Activated CD8-positive, alpha-beta T cell treated with anti-CD3 and anti-CD28 coated beads, Interleukin-2, amount 10 ng/mL, durations not matched to agents 7 days and 5 days (primary cell): Measurements from ENCODE around the gene GJE1. TPM values are rescaled to one million over a fixed set of nuclear protein-coding genes. Genes with fewer than 3 reads are reported as not detected.

ENCODE experiments used
- ATAC-seq: fragments of 150-1000 bp; cut with Tn5 transposase; one replicate; pipeline ENCODE4 v1.10.0; 2021; ENCODE audit warnings: moderate library complexity
- CTCF ChIA-PET: fragments of 350-600 bp; sonication (Branson Sonifier 250); formaldehyde crosslinking; loops from one replicate; lab custom pipeline; 2021; ENCODE audit warnings: antibody characterized with exemption; lab: Charles Lee
- POLR2A ChIA-PET: fragments of 350-600 bp; sonication (Branson Sonifier 250); formaldehyde crosslinking; loops from one replicate; lab custom pipeline; 2021; ENCODE audit warnings: antibody characterized with exemption; lab: Charles Lee
- DNase-seq: peaks from one replicate; pipeline ENCODE4 v3.0.0-alpha.2; 2020
- H3K27ac Mint-ChIP-seq: one replicate; pipeline ENCODE4 v1.8.0; 2021; ENCODE audit warnings: mild to moderate bottlenecking, mixed read lengths
- H3K27me3 Mint-ChIP-seq: one replicate; pipeline ENCODE4 v1.8.0; 2021; ENCODE audit warnings: low read depth, mixed read lengths
- H3K36me3 Mint-ChIP-seq: one replicate; pipeline ENCODE4 v1.8.0; 2021; ENCODE audit warnings: low read depth, mixed read lengths
- H3K4me1 Mint-ChIP-seq: one replicate; pipeline ENCODE4 v1.8.0; 2021; ENCODE audit warnings: low read depth, mixed read lengths
- H3K4me3 Mint-ChIP-seq: one replicate; pipeline ENCODE4 v1.8.0; 2021; ENCODE audit warnings: mild to moderate bottlenecking, mixed read lengths
- H3K9me3 Mint-ChIP-seq: one replicate; pipeline ENCODE4 v1.8.0; 2022; ENCODE audit warnings: mixed read lengths; ENCODE audit not compliant: insufficient read depth
- total RNA-seq, 2 experiments: library from RNA; stranded (reverse); gene quantifications; one replicate each; pipeline ENCODE4 v1.2.3, GENCODE V29; 2021

Gene GJE1
- total RNA-seq, 2 experiments from 2014 or later, result not detected

DNA sequence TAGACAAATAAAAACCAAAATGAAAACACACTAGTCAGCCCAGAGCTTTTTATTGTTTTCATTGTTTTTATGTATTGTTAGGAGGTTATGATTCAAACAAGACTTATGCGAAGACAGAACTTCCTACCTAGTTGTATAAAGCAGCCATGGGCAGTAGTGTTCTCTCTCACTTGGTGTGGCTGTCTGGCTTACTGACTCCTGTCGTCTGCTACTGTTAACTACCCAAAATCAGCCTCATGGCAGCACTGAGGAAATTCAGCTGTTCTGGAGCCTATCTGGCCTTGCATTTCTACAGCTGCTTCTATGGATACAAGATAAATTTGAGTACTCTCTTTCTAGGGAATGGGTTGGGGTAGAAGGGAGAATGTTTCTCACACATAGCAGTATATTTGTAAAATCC, 34.8 kb downstream of the GJE1 start:
- no peaks in the 10 kb centered on the region for H3K9me3 Mint-ChIP-seq
- H3K36me3 Mint-ChIP-seq, result peaks cover 21% of the 10 kb centered on the region
- no peaks in the 10 kb centered on the region for H3K4me1 Mint-ChIP-seq
- H3K27ac Mint-ChIP-seq, result no peak overlapping the region
- ATAC-seq (no peak), DNase-seq (no peak)
- no peaks in the 10 kb centered on the region for H3K27me3 Mint-ChIP-seq
- no peak overlapping the region for H3K4me3 Mint-ChIP-seq
- ChIA-PET CTCF (interaction anchor here (2.4 kb wide), 1 partner anchor 11 kb away, joined by 6 read pairs; no protein-coding TSS in a partner anchor), POLR2A (no interaction called here)

DNA sequence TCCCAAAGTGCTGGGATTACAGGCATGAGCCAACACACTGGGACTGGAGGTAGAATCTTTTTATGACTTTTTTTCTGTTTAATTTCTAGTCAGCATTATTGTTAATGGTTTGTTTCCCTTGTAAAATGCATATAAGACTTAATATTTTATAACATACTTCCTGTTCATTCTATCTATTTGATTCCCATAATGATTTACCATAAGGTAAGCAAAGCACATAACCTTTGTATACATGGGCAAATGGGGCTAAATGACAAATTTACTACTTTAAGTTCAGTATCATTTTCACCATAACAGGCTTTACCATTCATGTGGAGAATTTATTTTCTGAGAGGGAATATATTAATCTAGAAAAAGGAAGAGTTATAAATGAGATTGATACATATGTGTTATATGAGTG, 38.6 kb downstream of the GJE1 start:
- ChIA-PET POLR2A (no interaction called here), CTCF (interaction anchor here (1.5 to 2.1 kb wide), 2 partner anchors 15 to 36 kb away, joined by 4 to 7 read pairs; no protein-coding TSS in a partner anchor)
- Mint-ChIP-seq H3K27me3 (no peaks in the 10 kb centered on the region), H3K4me3 (no peak overlapping the region), H3K4me1 (no peaks in the 10 kb centered on the region), H3K36me3 (peaks cover 55% of the 10 kb centered on the region), H3K27ac (no peak overlapping the region), H3K9me3 (no peaks in the 10 kb centered on the region)
- ATAC-seq, result no peak
- DNase-seq, result no peak

DNA sequence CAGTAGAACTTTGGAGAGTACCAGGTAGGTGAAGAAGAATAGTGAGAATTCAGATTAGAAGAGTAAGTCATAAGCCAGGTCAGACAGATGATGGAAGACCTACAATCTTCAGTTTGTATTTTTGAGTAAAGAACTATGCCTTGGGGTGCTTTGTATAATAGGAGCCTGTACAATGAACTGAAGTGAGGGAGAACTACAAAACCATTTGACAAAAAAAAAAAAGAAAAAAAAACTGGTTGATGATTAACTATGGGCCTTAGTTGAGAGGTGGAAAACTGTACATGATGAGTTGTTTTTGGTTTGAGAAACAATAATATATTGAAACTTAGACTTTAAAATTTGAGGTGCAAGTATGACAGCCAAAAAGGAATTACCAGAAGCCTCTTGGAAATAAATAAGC, 40.0 kb downstream of the GJE1 start:
- Mint-ChIP-seq H3K27me3 (no peaks in the 10 kb centered on the region), H3K9me3 (peaks cover 6% of the 10 kb centered on the region), H3K27ac (no peak overlapping the region), H3K4me3 (no peak overlapping the region), H3K4me1 (no peaks in the 10 kb centered on the region), H3K36me3 (peaks cover 57% of the 10 kb centered on the region)
- no peak for ATAC-seq
- no peak for DNase-seq
- CTCF ChIA-PET, result interaction anchor here (1.5 to 2.1 kb wide), 2 partner anchors 16 to 35 kb away, joined by 4 to 7 read pairs; no protein-coding TSS in a partner anchor
- POLR2A ChIA-PET, result no interaction called here

DNA sequence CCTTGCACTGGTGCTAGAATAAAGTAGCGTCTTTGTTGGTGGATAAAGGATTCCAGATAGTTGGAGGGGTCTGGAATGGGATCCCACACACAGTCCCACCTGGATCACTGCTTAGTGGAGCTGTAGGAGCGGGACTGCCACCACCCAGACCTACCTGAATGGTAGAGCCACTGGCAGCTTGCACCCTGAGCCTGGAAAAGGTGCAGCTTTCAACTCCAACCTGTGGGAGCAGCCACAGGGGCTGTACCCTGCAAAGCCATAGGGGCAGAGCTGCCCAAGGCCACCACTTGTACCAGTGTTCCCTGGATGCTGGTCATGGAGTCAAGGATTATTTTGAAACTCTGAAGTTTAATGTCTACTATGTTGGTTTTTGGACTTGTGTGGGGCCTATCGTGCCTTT, 41.3 kb downstream of the GJE1 start:
- no peak for DNase-seq
- POLR2A ChIA-PET, result no interaction called here
- Mint-ChIP-seq H3K36me3 (peaks cover 61% of the 10 kb centered on the region), H3K4me3 (no peak overlapping the region), H3K27ac (no peak overlapping the region), H3K4me1 (no peaks in the 10 kb centered on the region), H3K9me3 (peaks cover 10% of the 10 kb centered on the region), H3K27me3 (no peaks in the 10 kb centered on the region)
- ATAC-seq, result no peak
- CTCF ChIA-PET, result interaction anchor here (0.5 kb wide), 1 partner anchor 18 kb away, joined by 3 read pairs; no protein-coding TSS in a partner anchor

GRCh38 chr6:142174703-142175102, 42.0 kb downstream of the GJE1 start:
- ATAC-seq, result no peak
- no peaks in the 10 kb centered on the region for H3K4me1 Mint-ChIP-seq
- POLR2A ChIA-PET, result no interaction called here

GRCh38 chr6:142178129-142178528, 45.4 kb downstream of the GJE1 start:
- Mint-ChIP-seq H3K4me3 (no peak overlapping the region), H3K4me1 (no peaks in the 10 kb centered on the region), H3K9me3 (peaks cover 10% of the 10 kb centered on the region), H3K27me3 (no peaks in the 10 kb centered on the region), H3K36me3 (peaks cover 65% of the 10 kb centered on the region), H3K27ac (no peak overlapping the region)
- DNase-seq, result no peak
- POLR2A ChIA-PET, result no interaction called here
- no peak for ATAC-seq
- CTCF ChIA-PET, result interaction anchor here (1.1 to 1.3 kb wide), 2 partner anchors 14 to 30 kb away, joined by 3 to 4 read pairs; no protein-coding TSS in a partner anchor

More at GRCh38 chr6:142174703-142175102, 42.0 kb downstream of the GJE1 start:
- Mint-ChIP-seq H3K4me3 (no peak overlapping the region), H3K27ac (no peak overlapping the region), H3K36me3 (peaks cover 66% of the 10 kb centered on the region), H3K9me3 (peaks cover 10% of the 10 kb centered on the region), H3K27me3 (no peaks in the 10 kb centered on the region)
- CTCF ChIA-PET, result no interaction called here
- DNase-seq, result no peak

GRCh38 chr6:142182004-142182403, 49.3 kb downstream of the GJE1 start:
- ChIA-PET POLR2A (no interaction called here), CTCF (no interaction called here)
- DNase-seq (no peak), ATAC-seq (no peak)
- H3K4me1 Mint-ChIP-seq, result no peaks in the 10 kb centered on the region
- H3K27me3 Mint-ChIP-seq, result no peaks in the 10 kb centered on the region
- H3K9me3 Mint-ChIP-seq, result peaks cover 10% of the 10 kb centered on the region
- H3K36me3 Mint-ChIP-seq, result peaks cover 33% of the 10 kb centered on the region
- no peak overlapping the region for H3K4me3 Mint-ChIP-seq
- no peak overlapping the region for H3K27ac Mint-ChIP-seq

GRCh38 chr6:142183351-142183750, 50.6 kb downstream of the GJE1 start:
- no peak overlapping the region for H3K27ac Mint-ChIP-seq
- DNase-seq, result no peak
- ChIA-PET POLR2A (no interaction called here), CTCF (interaction anchor here (1.2 to 1.3 kb wide), 2 partner anchors 24 to 27 kb away, joined by 4 read pairs; no protein-coding TSS in a partner anchor)
- H3K4me3 Mint-ChIP-seq, result no peak overlapping the region
- H3K36me3 Mint-ChIP-seq, result peaks cover 20% of the 10 kb centered on the region
- no peak for ATAC-seq
- H3K4me1 Mint-ChIP-seq, result no peaks in the 10 kb centered on the region
- no peaks in the 10 kb centered on the region for H3K9me3 Mint-ChIP-seq
- H3K27me3 Mint-ChIP-seq, result no peaks in the 10 kb centered on the region

- Mint-ChIP-seq H3K4me1 (no peaks in the 10 kb centered on the region), H3K27ac (no peak overlapping the region), H3K36me3 (peaks cover 19% of the 10 kb centered on the region), H3K9me3 (no peaks in the 10 kb centered on the region), H3K4me3 (no peak overlapping the region), H3K27me3 (no peaks in the 10 kb centered on the region)
- ChIA-PET CTCF (no interaction called here), POLR2A (no interaction called here)
- ATAC-seq, result no peak
- DNase-seq, result no peak
Observed at GRCh38 chr6:142184307-142184706, 51.6 kb downstream of the GJE1 start.

Other genes starting within 250 kb of the GJE1 start
- not detected for gene NMBR, start 14.2 kb downstream of the GJE1 start, total RNA-seq
- 10 to 100 TPM; 47.2 to 51.2 TPM for gene VTA1, start 14.3 kb downstream of the GJE1 start, total RNA-seq
- 1 to 10 TPM; 1.6 TPM for gene ADGRG6, start 169.1 kb downstream of the GJE1 start, total RNA-seq